Measurements from ENCODE around the gene RELCH. TPM values are rescaled to one million over a fixed set of nuclear protein-coding genes. Genes with fewer than 3 reads are reported as not detected.

Gene RELCH
- total RNA-seq, 1 donor from 2014 or later: 22.4 TPM

GRCh38 chr18:62328586-62329525 lies 141.8 kb downstream of the RELCH start:
- Mint-ChIP-seq H3K27me3 (ENCODE audit: low read depth) (peaks cover 75% of the 10 kb centered on the region), H3K9me3 (no peaks in the 10 kb centered on the region), H3K4me1 (peaks cover 10% of the 10 kb centered on the region), H3K27ac (ENCODE audit: unreplicated experiment) (no peak overlapping the region), H3K36me3 (ENCODE audit: low read depth) (no peaks in the 10 kb centered on the region), H3K4me3 (no peak overlapping the region)
- DNase-seq (ENCODE audit: low read depth, low spot score): no peak
- no peak for TF ChIP-seq CTCF (conservative IDR thresholded peaks at IDR 0.05)

- no peak for TF ChIP-seq CTCF (conservative IDR thresholded peaks at IDR 0.05)
- no peak for DNase-seq (ENCODE audit: low read depth, low spot score)
- Mint-ChIP-seq H3K9me3 (no peaks in the 10 kb centered on the region), H3K36me3 (ENCODE audit: low read depth) (no peaks in the 10 kb centered on the region), H3K4me3 (no peak overlapping the region), H3K27me3 (ENCODE audit: low read depth) (peaks cover 66% of the 10 kb centered on the region), H3K27ac (ENCODE audit: unreplicated experiment) (no peak overlapping the region), H3K4me1 (peaks cover 11% of the 10 kb centered on the region)
Observed at GRCh38 chr18:62329691-62330454, 142.8 kb downstream of the RELCH start.

DNA sequence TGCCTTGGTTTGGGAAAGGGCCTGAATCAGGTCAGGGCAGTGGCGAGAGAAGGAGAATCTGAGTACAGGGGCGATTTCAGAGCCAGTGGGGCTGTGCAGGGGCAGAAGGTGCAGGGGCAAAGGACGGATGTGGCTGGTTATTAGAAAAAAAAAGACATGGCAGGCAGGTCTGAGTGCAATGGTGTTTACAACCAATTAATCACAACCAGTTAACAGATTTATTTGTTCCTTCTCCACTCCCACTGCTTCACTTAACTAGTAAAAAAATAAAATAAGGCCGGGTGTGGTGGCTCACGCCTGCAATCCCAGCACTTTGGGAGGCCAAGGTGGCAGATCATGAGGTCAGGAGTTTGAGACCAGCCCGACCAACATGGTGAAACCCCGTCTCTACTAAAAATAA lies 143.6 kb downstream of the RELCH start:
- Mint-ChIP-seq H3K9me3 (no peaks in the 10 kb centered on the region), H3K36me3 (ENCODE audit: low read depth) (no peaks in the 10 kb centered on the region), H3K4me3 (no peak overlapping the region), H3K27me3 (ENCODE audit: low read depth) (peaks cover 63% of the 10 kb centered on the region), H3K27ac (ENCODE audit: unreplicated experiment) (no peak overlapping the region), H3K4me1 (peaks cover 11% of the 10 kb centered on the region)
- DNase-seq (ENCODE audit: low read depth, low spot score): no peak
- TF ChIP-seq CTCF (conservative IDR thresholded peaks at IDR 0.05): no peak

DNA sequence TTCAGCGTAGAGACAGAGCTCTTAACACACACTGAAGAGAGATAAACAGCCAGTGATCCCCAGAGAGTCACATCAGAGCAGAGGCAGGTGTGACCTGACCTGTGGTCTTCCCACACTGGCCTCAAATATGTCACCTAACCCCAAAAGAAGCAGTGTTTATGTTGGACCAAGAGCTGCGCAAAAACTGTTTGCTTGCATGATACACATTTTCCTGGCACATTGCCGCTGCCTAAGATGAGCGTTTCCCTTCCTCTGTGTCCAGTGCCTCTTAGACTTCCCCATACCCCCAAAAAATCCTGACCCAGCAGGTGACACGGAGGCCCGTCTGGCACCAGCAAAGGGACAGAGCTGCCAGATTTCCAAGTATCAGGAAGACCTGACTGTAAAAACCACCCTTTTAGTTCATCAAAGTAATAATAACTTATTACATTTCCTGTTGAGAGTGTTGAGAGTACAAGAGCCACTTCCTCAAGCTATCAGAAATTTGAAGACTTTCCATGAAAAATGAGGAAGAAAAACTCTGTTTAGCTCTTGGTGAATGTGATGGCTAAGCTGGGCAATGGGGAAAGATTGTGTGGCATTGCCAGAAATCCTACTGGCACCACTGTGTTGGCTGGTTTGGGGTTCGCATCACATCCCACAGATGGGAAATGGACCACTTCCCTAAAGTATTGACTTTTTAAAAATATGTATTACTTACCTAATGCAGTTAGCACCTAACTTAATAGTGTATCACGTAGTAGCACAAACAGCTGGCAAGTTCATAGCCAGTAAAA lies 144.7 kb downstream of the RELCH start:
- no peak overlapping the region for H3K4me3 Mint-ChIP-seq
- no peaks in the 10 kb centered on the region for H3K9me3 Mint-ChIP-seq
- TF ChIP-seq CTCF (conservative IDR thresholded peaks at IDR 0.05): no peak
- no peak for DNase-seq (ENCODE audit: low read depth, low spot score)
- H3K27me3 Mint-ChIP-seq (ENCODE audit: low read depth): peaks cover 58% of the 10 kb centered on the region
- H3K4me1 Mint-ChIP-seq: peaks cover 14% of the 10 kb centered on the region
- no peaks in the 10 kb centered on the region for H3K36me3 Mint-ChIP-seq (ENCODE audit: low read depth)
- no peak overlapping the region for H3K27ac Mint-ChIP-seq (ENCODE audit: unreplicated experiment)

DNA sequence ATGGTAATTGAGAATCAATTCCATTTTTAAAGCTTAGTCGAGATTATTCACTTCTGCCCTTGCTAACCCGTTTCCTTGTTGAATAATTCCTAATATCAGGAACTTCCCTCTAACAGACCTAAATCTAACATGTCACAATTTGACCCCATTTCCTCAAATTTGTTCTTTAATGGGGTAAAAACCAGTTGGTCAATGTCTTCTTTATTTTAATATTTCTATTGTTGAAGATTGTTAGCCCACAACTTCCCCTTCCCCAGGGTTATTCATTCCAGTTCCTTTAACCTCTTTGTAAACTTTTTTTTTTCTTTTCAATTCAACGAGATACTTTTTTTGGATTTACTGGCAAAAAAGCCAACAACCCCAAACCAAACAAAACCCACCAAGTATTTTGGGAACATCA lies 145.4 kb downstream of the RELCH start:
- no peaks in the 10 kb centered on the region for H3K36me3 Mint-ChIP-seq (ENCODE audit: low read depth)
- H3K9me3 Mint-ChIP-seq: no peaks in the 10 kb centered on the region
- no peak overlapping the region for H3K4me3 Mint-ChIP-seq
- TF ChIP-seq CTCF (conservative IDR thresholded peaks at IDR 0.05): no peak
- H3K27ac Mint-ChIP-seq (ENCODE audit: unreplicated experiment): no peak overlapping the region
- DNase-seq (ENCODE audit: low read depth, low spot score): no peak
- peaks cover 55% of the 10 kb centered on the region for H3K27me3 Mint-ChIP-seq (ENCODE audit: low read depth)
- H3K4me1 Mint-ChIP-seq: peaks cover 16% of the 10 kb centered on the region

Data from neural crest cell (in vitro differentiated cells).